GM13977 (cell line): ENCODE measurements around the gene ZNF107.

Source experiments
- DNase-seq: peaks from one replicate; pipeline ENCODE4 v3.0.0; 2012; ENCODE audit warnings: low spot score
- in situ Hi-C: fragments of 300-500 bp; cut with MboI; formaldehyde crosslinking; loops from one replicate; pipeline ENCODE4 v1.12.0; 2022; ENCODE audit warnings: low sequenced_read_pairs, low pct_unique_long_range_greater_than_20kb, mixed read lengths, inconsistent platforms; ENCODE audit not compliant: unreplicated experiment
- TF ChIP-seq, protein P1 (sequence below): IDR thresholded peaks from 2 replicates; pipeline ENCODE4 v1.5.1; 2012; ENCODE audit warnings: mild to moderate bottlenecking, control low read depth; ENCODE audit not compliant: insufficient read depth; ENCODE audit errors: extremely low read depth, missing control alignments

ZNF107 gene

DNA sequence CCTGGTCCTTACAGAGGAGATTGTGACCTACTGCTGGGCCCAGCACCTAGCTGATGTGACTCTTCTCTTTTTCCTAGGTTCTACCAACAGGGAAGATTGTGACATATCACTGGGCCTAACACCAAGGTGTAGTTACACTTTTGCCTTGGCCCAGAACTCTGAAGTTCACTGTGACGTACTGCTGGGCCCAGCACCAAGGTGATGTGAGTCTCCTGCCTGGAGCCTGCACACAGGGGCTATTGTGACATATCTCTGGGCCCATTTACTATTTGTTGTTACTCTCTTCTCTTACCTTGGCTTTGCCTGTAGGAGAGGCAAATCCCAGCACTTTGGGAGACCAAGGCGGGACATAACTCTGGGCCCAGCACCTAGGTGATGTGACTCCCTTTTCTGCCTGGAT is 23.1 kb upstream of the ZNF107 start:
- DNase-seq: no peak
- in situ Hi-C loops: no loop called here
- TF ChIP-seq, protein P1, sequence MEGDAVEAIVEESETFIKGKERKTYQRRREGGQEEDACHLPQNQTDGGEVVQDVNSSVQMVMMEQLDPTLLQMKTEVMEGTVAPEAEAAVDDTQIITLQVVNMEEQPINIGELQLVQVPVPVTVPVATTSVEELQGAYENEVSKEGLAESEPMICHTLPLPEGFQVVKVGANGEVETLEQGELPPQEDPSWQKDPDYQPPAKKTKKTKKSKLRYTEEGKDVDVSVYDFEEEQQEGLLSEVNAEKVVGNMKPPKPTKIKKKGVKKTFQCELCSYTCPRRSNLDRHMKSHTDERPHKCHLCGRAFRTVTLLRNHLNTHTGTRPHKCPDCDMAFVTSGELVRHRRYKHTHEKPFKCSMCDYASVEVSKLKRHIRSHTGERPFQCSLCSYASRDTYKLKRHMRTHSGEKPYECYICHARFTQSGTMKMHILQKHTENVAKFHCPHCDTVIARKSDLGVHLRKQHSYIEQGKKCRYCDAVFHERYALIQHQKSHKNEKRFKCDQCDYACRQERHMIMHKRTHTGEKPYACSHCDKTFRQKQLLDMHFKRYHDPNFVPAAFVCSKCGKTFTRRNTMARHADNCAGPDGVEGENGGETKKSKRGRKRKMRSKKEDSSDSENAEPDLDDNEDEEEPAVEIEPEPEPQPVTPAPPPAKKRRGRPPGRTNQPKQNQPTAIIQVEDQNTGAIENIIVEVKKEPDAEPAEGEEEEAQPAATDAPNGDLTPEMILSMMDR: no peak

DNA sequence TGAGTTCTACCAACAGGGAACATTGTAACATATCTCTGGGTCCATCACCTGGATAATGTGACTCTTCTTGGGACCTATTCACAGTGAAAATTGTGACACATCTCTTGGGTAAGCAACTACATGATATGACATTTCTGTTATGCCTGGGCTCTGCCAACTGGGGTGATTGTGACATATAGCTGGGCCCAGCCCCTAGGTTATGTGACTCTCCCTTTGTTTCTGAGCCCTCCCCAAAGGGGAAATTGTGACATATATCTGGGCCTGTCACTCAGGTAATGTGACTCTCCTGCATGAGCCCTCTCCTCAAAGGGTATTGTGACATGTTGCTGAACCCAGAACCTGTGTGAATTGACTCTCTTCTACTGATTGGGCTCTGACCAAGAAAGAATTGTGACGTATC is 22.4 kb upstream of the ZNF107 start:
- no peak for DNase-seq
- in situ Hi-C loops: no loop called here
- TF ChIP-seq, protein P1: no peak

DNA sequence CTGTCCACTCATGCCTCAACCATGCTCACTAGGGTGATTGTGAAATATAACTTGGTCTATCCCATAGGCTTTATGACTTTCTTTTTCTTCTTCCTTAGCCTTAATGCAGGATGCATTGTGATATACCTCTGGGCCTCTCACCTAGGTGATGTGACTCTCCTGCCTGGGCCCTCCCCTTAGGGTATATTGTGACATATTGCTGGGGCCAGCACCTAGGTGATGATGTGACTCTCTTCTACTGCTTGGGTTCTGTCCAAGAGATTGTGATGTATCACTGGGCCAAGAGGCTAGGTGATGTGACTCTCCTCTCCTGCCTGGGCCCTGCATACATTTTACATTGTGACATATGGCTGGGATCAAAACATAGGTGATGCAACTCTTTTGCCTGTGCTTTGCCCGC is 14.7 kb upstream of the ZNF107 start:
- DNase-seq: no peak
- TF ChIP-seq, protein P1: no peak
- in situ Hi-C loops: no loop called here

DNA sequence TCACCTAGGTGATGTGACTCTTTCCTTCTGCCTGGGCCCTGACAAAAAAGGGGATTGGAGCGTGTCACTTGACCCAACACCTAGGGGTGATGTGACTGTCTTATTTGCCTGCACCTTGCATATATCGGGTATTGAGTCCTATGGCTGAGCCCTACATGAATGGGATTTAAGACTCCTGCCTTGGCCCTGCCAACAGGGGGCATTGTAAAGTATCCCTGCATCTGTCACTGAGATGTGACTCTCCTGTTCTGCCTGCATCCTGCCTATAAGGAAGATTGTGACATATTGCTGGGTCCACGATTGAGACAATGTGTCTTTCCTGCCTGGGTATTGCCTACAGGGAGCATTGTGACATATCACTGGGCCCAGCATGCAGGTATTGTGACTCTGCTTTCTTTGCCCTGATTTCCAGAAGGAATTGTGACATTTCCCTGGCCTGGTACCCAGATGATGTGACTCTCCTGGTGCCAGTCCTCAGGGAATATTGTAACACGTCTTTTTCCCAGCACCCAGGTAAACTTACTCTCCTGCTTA is 14.2 kb upstream of the ZNF107 start:
- DNase-seq: no peak
- TF ChIP-seq, protein P1: no peak
- in situ Hi-C loops: no loop called here

DNA sequence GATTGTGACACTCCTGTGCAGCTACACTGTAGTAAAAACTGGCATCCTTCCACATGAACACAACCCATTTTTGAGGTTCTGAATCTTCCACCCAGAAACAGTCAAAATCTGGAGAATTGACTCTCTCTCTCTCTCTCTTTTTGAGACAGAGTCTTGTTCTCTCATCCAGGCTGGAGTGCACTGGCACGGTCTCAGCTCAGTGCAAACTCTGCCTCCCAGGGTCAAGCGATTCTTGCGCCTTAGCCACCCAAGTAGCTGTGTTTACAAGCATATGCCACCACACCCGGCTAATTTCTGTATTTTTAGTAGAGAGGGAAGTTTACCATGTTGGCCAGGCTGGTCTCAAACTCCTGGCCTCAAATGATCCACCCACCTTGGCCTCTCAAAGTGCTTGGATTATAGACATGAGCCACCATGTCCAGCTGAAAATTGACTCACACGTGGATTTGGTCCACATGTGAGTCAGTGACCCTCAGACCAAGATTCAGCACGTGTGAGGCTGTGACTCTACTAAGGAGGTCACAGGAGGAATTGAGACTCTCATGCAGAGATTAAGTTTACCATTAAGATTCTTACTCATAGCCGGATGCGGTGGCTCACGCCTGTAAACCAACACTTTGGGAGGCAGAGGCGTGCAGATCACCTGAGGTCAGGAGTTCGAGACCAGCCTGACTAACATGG is 12.1 kb upstream of the ZNF107 start:
- TF ChIP-seq, protein P1: no peak
- in situ Hi-C loops: no loop called here
- no peak for DNase-seq

DNA sequence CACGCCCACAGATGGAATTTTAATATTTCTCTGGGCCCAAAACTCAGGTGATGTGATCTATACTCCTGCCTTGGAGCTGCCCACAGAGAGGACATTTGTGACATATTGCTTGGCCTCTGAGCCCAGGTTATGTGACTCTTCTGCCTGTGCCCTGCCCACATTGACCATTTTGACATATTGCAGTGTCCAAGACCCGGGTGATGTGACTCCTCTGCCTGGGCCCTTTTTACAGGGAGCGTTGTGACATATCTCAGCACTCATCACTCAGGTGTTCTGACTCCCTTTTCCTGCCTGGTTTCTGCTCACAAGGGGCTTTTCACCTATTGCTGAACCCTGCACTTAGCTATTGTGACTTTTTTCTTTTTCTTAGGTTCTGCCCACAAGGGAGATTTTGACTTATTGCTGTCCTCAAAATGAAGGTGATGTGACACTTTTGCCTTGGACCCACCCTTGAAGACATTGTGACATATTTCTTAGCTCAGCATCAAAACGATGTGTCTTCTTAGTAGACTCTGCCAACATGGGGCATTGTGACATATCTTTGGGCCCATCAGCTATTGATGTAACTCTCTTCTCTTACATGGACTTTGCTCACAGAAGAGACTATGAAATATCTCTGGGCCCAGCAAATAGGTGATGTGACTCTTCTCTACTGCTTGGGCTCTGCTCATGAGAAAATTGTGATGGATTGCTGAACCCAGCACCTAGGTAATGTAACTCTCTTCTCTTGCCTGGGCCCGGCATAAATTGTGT is 11.0 kb upstream of the ZNF107 start:
- in situ Hi-C loops: no loop called here
- no peak for DNase-seq

More for the DNA sequence above, 11.0 kb upstream of the ZNF107 start:
- TF ChIP-seq, protein P1: no peak
